Measurements from ENCODE around the gene USP32.
"Not testable (repeated sequence)": the region's sequence is repeated elsewhere in the genome, so short reads cannot be mapped to it uniquely, and the experiment has no call there.

The USP32 gene

DNA sequence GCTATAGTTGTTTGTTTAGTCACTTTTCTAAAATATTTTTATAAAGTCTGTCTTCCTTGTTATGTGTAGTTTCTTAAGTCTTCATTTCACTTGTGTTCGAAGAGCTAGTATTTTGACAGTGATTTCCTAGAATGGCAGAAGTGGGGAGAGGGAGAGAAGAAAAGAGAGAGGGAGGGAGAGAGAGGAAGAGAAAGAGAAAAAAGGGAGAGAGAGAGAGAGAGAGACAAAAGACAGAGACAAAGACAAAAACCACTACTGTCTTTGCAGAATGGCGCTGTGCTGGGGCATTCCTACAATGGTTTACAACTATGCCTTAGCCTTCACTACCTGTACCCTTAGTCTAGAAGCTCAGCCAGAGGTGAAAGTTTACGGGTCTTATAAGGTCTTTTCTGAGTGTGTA is 151.6 kb downstream of the USP32 start:
- DNase-seq: no peak

- DNase-seq: peak in 1 of 58 donors; percentile 21
These were observed 160.2 kb downstream of the USP32 start for GRCh38 chr17:60231691-60232090.

DNA sequence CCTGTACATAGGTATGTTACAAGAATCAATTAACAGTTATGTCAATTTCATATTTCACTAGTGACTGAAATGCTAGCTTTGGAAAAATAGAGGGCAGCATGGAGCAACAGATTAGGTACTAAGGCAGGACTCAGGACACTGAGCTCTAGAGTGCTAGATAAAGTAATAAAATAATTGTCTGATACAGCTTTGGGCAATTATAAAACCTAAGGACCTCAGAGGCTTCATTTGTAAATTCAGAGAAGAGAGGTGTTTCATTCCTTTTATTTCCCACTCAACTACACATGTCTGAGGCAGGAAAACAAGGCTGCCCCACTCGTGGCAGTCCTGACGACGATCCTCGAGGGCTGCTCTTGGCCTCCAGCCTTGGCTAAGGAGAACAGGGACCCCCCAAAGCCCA is 160.7 kb downstream of the USP32 start:
- peak in 8 of 58 donors; percentile 0 to 24 (median 2) for DNase-seq

GRCh38 chr17:60230358-60230757 is 161.6 kb downstream of the USP32 start:
- DNase-seq: no peak

DNA sequence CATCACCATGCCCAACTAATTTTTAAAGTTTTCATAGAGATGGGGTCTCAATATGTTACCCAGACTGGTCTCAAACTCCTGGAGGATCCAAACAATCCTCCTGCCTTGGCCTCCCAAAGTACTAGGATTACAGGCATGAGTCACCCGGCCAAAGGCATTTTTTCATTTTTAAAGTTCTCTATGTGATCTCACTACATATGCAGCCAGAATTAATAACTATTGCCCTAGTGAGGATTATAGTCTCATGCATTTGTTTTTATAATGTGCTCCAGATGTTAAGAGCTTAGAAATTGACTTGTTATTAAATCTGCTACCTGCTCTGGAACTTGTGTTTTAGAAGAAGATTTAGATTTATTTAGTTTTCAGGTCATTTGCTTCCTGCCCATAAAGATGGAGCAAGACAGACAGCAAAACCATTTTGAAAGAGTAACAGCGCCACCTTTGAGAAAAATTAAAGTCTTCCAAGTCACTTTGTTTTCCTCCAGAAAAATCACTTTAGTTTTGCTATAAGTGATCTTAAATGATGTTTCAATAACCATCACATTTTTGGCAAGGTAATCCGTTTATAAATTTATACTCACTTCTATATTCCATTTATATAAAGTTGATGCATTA is 162.6 kb downstream of the USP32 start:
- no peak for DNase-seq

DNA sequence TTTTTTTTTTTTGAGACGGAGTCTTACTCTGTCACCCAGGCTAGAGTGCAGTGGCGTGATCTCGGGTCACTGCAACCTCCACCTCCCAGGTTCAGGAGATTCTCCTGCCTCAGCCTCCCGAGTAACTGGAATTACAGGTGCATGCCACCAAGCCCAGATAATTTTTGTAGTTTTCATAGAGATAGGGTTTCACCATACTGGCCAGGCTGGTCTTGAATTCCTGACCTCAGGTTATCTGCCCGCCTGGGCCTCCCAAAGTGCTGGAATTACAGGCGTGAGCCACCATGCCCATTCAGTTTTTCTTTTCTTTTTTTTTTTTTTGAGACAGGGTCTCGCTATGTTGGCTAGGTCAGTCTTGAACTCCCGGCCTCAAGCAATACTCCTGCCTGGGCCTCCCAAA is 164.7 kb downstream of the USP32 start:
- DNase-seq: not testable (repeated sequence)

DNA sequence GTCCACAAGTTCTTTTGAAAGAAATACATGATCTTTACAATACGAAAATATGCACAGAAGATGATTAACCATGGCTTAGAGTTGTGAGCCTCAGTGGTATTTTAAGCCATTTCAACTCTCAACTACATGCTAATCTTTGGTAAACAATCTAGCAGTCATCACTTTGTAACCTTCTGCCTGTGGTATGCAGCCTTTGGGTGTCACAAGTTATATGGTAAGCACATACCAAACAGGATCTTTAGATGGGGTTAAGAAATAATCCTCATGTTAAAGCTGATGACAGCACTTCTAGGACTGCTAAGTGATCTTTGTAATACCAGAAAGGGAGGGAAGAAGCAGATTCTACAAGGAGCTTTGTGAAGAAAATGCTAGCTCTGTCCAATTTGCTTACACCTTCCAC is 167.9 kb downstream of the USP32 start:
- no peak for DNase-seq

- DNase-seq: no peak
These were observed 168.5 kb downstream of the USP32 start for GRCh38 chr17:60223456-60223855.

DNA sequence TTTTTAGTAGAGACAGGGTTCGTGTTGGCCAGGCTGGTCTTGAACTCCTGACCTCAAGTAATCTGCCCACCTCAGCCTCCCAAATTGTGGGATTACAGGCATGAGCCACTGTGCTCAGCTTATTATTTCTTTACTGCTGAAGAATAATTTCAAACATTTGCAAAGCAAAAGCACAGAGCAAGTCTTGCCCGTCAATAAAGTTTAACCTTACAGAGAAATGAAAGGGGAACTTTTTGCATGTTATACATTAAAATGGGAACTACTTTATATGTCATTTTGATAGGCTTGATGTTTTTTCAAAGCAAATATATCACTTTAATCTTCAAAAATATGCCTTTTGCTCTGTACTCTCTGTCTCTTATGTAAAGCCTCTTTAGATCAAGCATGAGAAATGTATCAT is 173.2 kb downstream of the USP32 start:
- not testable (repeated sequence) for DNase-seq

- not testable (repeated sequence) for DNase-seq
These were observed 176.0 kb downstream of the USP32 start for GRCh38 chr17:60215895-60216294.

DNA sequence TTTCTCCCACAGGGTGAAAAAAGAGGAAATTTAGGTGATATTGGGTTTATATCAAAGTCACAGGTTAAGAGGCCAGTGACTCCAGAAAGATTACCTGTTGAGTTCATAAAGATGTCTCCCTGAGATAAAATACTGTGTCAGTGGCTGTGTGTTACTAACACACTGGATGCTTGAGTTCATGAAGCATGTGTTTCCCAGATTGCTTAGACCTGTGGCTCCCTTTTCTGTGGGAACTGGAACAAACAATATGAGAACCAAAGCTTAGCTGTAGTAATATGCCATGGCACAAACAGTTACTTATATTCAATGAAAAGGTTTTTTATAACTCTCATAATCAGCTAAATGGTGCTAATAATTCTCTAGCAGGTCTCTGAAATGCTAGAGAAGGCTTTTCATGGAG is 180.7 kb downstream of the USP32 start:
- not testable (repeated sequence) for DNase-seq

DNA sequence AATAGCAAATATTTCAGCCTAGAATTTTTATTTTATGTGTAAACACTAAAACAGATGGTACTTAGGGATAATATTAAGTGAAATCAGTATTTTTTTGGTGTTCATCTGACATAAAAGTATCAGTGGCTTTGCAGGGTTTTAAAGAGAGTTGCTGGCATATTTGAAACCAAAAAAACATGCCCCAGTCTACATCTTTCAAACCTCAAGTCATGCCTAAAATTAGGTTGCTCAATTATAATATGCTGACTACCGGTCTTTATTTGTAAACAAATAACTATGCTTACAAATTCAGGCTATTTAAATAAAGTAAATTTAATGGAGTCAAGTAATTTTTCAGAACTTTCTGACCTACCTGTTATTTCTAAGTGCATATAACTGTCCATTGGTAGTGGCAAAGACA is 183.6 kb downstream of the USP32 start:
- not testable (repeated sequence) for DNase-seq

GRCh38 chr17:60205782-60206181 is 186.2 kb downstream of the USP32 start:
- DNase-seq: not testable (repeated sequence)

- DNase-seq: not testable (repeated sequence)
These were observed 193.3 kb downstream of the USP32 start for GRCh38 chr17:60198630-60199029.

- DNase-seq: not testable (repeated sequence)
These were observed 197.8 kb downstream of the USP32 start for GRCh38 chr17:60194141-60194540.

DNA sequence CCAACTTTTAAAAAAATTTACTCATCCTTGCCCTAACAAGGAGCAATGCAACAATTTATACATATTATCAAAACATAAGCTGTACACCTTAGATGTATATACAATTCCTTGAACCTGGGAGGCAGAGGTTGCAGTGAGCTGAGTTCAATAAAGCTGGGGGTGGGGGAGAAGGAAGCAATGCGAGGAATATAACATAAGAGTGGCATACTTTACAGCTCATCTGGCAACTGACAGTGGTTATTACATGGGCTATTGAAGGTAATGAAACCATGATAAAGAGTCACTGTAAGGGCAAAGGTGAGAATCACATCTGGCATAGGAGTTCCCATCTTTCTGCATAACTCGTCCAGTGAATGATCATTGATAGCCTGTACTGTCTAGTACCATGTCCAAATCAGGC is 198.5 kb downstream of the USP32 start:
- DNase-seq: no peak

DNA sequence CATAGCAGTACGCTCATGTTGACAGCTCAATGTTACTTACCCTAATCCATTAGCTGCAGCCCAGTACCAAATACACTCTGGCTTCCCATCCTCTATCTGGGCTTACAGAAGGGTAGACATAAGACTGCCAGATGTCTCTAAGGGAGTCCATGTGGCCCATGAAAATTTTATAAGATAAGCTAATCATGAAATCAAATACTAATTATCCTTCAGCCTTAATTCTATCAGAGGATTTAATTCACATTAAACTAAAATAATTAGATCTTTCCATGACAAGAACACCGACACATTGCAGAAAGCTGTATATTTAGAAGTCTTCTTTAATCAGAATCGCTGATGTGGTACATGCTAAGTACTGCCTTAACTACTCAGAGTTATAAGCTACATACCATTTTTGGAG is 198.9 kb downstream of the USP32 start:
- not testable (repeated sequence) for DNase-seq

DNA sequence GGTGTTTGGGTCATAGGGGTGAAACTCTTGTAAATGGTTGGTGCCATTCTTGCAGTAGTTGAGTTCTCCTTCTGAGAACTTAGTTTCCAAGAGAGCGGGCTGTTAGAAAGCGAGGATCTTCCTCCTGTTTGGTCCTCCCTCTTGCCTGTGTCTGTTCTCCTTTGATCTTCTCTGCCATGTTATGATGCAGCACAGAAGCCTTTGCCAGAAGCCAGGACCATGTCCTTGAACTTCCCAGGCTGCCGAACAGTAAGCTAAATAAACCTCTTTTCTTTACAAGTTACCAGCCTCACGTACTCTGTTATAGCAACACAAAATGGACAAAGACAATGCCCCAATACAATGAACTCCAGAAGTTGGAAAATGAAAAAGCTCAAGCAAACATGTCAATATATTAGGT is 201.9 kb downstream of the USP32 start:
- not testable (repeated sequence) for DNase-seq

DNA sequence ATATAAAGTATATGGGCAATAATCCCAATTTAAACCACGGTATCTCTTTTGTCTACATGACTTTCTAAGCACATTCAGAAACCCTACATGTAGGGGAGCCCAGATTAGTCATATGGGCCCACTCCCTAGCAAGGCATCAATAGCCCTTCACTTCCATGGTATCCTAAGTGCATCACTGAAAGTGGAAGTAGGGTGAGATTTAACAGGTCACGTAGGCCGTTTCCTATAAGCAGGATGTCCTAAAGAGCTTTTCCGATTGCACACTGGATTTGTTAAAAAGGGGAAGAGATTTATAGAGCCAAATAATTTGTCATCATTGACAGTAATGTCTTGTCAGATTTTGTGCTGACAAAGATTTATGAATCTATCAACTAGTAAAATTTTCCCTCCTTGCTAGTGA is 203.2 kb downstream of the USP32 start:
- no peak for DNase-seq

DNA sequence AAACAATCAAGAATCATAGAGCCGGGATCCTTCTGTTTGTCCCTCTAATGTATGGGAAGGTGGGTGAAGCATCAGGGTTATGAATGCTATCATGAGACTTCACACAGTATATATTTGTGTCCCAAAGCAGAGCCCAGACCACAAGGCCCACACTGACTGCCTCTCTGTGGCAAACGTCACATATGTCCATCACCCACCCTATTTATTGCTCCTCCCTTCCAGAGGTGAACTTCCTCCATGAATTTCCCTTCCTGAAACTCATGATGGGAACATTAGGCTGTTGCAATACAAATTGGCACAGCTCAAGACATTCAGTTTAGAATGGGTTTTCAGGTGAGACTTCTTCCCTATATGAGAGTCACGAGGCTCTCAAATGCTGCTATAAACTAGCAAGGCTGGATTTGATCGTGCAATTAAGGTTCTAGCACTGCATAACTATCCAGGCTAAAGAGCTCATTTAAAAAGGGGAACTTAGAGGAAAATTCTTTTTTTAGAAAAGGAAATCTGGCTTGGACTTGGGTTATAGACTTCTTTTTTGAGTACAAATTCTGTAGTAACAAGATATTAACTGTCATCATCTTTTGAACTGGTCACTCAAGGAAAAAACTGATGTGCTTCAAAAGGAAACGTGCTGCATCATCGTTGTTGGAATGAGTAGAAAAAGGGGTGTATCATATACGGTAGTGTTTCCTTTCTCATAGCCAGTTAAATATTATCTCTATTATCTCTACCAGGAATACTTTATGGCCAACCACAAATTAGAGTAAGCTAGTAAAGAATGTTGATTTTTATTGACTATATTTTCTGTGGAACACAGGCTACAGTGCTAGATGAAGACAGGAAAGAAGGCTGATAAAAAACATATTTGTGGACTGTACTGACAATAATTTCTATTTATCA is 204.8 kb downstream of the USP32 start:
- DNase-seq: not testable (repeated sequence)

DNA sequence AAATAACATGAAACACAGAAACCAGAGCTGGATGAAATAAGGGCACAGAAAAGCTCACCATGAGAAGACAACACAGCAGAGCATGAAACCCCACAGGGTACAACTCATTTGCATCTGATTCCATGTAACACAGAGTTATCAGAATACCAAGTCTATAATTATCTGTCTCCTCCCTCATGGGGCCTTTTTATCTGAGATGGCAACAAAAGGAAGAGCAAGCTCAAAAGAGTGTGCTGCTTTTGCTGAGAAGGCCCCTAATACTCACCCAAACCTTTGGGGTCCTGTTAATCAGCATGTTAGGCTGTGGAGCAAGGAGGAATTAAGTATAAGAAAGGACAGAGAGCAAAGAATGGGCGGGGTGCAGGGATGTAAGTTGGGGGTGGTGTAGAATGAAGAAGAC is 205.6 kb downstream of the USP32 start:
- DNase-seq: not testable (repeated sequence)

GRCh38 chr17:60180380-60180779 is 211.6 kb downstream of the USP32 start:
- not testable (repeated sequence) for DNase-seq

GRCh38 chr17:60178180-60178579 is 213.8 kb downstream of the USP32 start:
- not testable (repeated sequence) for DNase-seq

Data from anterior cingulate cortex (tissue), 58 donors.